Gastrocnemius medialis (tissue), 4 donors: ENCODE measurements around the gene INSYN2B.

Source experiments
- CTCF ChIP-seq, 5 experiments: fragments of 450-650 bp in 3 of 5; fragments of 200-600 bp in 2 of 5; sonication (generic) in 2 of 5; IDR thresholded peaks in 4 of 5; conservative IDR thresholded peaks in 1 of 5; 1 replicate in 4 of 5; 2 replicates in 1 of 5; pipeline ENCODE4 v1.5.1; 2016 to 2019; ENCODE audit warnings: antibody characterized with exemption in 5 of 5, mild to moderate bottlenecking in 3 of 5, moderate library complexity in 3 of 5
- POLR2A ChIP-seq, 2 donors: fragments of 450-650 bp; IDR thresholded peaks; one replicate each; pipeline ENCODE4 v1.6.1; 2017; ENCODE audit warnings: antibody characterized with exemption in 2 of 2, mild to moderate bottlenecking in 2 of 2, moderate library complexity in 2 of 2

GRCh38 chr5:169886033-169886432, 94.3 kb downstream of the INSYN2B start:
- no peak for TF ChIP-seq POLR2A (IDR thresholded peaks at IDR 0.05)
- TF ChIP-seq CTCF (IDR thresholded peaks at IDR 0.05 in 4 of 5, conservative IDR thresholded peaks at IDR 0.05 in 1 of 5): no peak
